ENCODE measurements around the gene CPNE2. TPM values are rescaled to one million over a fixed set of nuclear protein-coding genes. Genes with fewer than 3 reads are reported as not detected.

The CPNE2 gene
- total RNA-seq, 4 donors from 2014 or later: 41.6 to 154 (median 84.2) TPM

DNA sequence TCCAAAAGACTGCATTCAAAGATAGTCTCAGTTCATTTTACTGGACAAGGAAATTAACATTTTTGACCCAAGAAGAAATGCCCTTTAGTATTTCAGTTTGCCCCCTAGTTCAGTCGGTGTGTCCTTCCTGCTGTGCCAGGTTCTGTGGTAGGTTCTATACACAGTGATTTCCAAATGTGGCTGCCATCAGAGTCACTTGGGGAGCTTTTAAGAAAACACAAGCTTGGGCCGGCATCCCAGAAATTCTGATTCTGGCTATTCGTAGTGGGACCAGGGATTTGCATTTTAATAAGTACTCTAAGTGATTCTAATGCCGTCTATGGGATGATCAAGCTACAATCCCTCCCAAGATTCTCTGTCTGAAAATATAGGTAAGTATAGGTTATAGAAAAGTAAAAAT lies 103.9 kb downstream of the CPNE2 start:
- intact Hi-C loops (cut with DNase I; ENCODE audit: low total_unique reads): no loop called here
- no peak overlapping the region for H3K27ac ChIP-seq

DNA sequence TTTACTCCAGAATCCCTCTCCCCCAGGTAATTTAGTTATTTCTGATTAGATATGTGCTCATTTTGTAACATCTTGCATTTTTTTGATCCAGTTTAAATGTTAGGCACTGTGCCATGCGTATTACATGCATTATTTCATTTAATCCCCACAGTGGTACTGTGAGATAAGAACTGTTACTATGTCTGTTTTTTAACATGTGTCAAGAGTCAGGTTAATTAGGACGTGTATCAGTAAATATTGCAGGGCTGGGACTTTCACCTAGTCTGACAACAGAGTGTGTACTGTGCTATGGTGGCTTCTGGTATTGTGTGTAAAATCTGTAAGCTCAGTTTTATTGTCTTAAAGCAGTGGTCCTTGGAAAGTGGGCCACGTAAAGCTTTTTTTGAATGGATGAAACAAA lies 104.4 kb downstream of the CPNE2 start:
- TF ChIP-seq, protein P1, sequence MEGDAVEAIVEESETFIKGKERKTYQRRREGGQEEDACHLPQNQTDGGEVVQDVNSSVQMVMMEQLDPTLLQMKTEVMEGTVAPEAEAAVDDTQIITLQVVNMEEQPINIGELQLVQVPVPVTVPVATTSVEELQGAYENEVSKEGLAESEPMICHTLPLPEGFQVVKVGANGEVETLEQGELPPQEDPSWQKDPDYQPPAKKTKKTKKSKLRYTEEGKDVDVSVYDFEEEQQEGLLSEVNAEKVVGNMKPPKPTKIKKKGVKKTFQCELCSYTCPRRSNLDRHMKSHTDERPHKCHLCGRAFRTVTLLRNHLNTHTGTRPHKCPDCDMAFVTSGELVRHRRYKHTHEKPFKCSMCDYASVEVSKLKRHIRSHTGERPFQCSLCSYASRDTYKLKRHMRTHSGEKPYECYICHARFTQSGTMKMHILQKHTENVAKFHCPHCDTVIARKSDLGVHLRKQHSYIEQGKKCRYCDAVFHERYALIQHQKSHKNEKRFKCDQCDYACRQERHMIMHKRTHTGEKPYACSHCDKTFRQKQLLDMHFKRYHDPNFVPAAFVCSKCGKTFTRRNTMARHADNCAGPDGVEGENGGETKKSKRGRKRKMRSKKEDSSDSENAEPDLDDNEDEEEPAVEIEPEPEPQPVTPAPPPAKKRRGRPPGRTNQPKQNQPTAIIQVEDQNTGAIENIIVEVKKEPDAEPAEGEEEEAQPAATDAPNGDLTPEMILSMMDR (IDR thresholded peaks at IDR 0.05): no peak
- TF ChIP-seq POLR2A (IDR thresholded peaks at IDR 0.05) (no peak), EP300 (IDR thresholded peaks at IDR 0.05; ENCODE audit: low read depth) (no peak), POLR2AphosphoS5 (IDR thresholded peaks at IDR 0.05) (no peak)
- WGBS, 2 donors (ENCODE audit: low coverage in 1 of 2): 74 to 77% methylated on average over 3 of the region's 3 CpGs
- intact Hi-C loops (cut with DNase I; ENCODE audit: low total_unique reads) (no loop called here), in situ Hi-C loops (cut with MboI; ENCODE audit: low pct_ligation_motif_present in 1 of 4, low pct_unique_long_range_greater_than_20kb in 1 of 4, low sequenced_read_pairs in 3 of 4) (no loop called here)
- Histone ChIP-seq H3K27ac (no peak overlapping the region), H3K4me3 (no peak overlapping the region), H3K4me1 (peaks cover 0 to 39% (median 24%) of the 10 kb centered on the region in 4 donors), H3K27me3 (no peaks in the 10 kb centered on the region), H3K36me3 (no peaks in the 10 kb centered on the region), H3K9me3 (no peaks in the 10 kb centered on the region)
- no peak for DNase-seq

More for the DNA sequence above, 103.9 kb downstream of the CPNE2 start:
- H3K9me3 ChIP-seq: no peaks in the 10 kb centered on the region
- TF ChIP-seq POLR2A (IDR thresholded peaks at IDR 0.05): no peak
- TF ChIP-seq, protein P1 (IDR thresholded peaks at IDR 0.05): no peak
- no peak for TF ChIP-seq POLR2AphosphoS5 (IDR thresholded peaks at IDR 0.05)
- no peak for TF ChIP-seq EP300 (IDR thresholded peaks at IDR 0.05; ENCODE audit: low read depth)
- 70 to 90% methylated on average over 2 to 4 of the region's 4 CpGs for WGBS, 2 donors (ENCODE audit: low coverage in 1 of 2)
- H3K36me3 ChIP-seq: no peaks in the 10 kb centered on the region
- H3K4me1 ChIP-seq: peaks cover 0 to 43% (median 24%) of the 10 kb centered on the region in 4 donors
- in situ Hi-C loops (cut with MboI; ENCODE audit: low pct_ligation_motif_present in 1 of 4, low pct_unique_long_range_greater_than_20kb in 1 of 4, low sequenced_read_pairs in 3 of 4): no loop called here
- DNase-seq: no peak
- H3K27me3 ChIP-seq: no peaks in the 10 kb centered on the region
- H3K4me3 ChIP-seq: no peak overlapping the region

Other genes with a start within 250 kb of the CPNE2 start
- not detected for gene SLC12A3, start 227.4 kb upstream of the CPNE2 start, total RNA-seq
- 100 to 1,000 TPM in 3 of 4 donors, 10 to 100 TPM in 1; 64.1 to 335 (median 186) TPM for gene HERPUD1, start 160.4 kb upstream of the CPNE2 start, total RNA-seq
- under 1 TPM in 1 of 4 donors, not detected in 3; 0.55 TPM for gene CETP, start 130.6 kb upstream of the CPNE2 start, total RNA-seq
- 100 to 1,000 TPM in 1 of 4 donors, 10 to 100 TPM in 3; 59.4 to 171 (median 73.6) TPM for gene NLRC5, start 103.0 kb upstream of the CPNE2 start, total RNA-seq
- 100 to 1,000 TPM in 3 of 4 donors, 10 to 100 TPM in 1; 95.7 to 185 (median 120) TPM for gene PSME3IP1, start 93.5 kb downstream of the CPNE2 start, total RNA-seq
- 10 to 100 TPM; 17.1 to 58.4 (median 44.5) TPM for gene RSPRY1, start 93.7 kb downstream of the CPNE2 start, total RNA-seq
- 10 to 100 TPM; 10.3 to 39.6 (median 36.5) TPM for gene ARL2BP, start 152.7 kb downstream of the CPNE2 start, total RNA-seq
- gene PLLP, start 192.1 kb downstream of the CPNE2 start, total RNA-seq: 10 to 100 TPM in 2 of 4 donors, 1 to 10 TPM in 2; 4.4 to 13.5 (median 9.6) TPM